ENCODE measurements around the gene MAP2K3.

DNA sequence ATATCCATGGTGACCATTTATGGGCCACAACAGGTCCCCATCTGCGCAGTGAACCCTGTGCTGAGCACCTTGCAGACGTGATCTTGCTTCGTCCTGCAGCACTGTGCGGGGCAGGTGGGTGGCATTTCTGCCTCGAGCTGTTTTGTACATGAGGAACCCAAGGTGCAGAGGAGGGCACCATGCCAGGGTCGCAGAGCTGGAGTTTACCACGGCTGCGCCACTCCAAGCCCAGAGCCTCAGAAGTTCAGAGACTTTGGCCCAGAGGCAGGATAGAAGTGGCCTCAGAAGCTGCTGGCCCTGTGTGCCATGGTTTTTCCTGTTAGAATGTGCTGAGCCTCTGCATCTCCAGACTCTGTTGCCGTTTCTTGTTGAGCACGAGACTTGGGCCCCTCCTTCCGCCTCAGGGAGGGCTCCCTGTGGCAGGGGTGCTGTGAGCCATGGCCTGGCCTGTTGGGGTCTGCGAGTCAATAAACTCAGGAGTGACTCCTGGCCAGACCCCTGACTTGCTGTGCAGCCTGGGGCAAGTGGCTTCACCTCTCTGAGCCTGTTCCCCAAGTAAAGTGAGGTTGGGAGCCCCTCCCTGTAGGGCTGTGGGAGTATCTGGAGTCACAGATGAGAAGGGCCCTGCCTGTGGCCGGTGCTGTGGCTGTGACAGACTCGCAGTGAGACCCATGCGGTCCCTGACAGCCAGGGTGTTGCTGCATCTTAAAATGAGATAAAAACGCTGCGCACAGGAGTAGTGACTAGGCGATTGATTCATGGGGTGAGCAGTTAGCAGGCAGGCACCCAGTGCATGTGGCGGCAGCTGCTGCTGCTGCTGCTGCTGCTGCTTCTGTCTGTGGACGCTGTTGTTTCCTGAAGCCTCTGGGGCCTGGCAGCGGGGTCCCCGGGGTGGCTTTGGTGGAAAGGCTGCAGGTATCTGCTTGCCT, 11.8 kb downstream of the MAP2K3 start:
- no peak for TF ChIP-seq POLR2A (IDR thresholded peaks at IDR 0.05)
- TF ChIP-seq, protein P1, sequence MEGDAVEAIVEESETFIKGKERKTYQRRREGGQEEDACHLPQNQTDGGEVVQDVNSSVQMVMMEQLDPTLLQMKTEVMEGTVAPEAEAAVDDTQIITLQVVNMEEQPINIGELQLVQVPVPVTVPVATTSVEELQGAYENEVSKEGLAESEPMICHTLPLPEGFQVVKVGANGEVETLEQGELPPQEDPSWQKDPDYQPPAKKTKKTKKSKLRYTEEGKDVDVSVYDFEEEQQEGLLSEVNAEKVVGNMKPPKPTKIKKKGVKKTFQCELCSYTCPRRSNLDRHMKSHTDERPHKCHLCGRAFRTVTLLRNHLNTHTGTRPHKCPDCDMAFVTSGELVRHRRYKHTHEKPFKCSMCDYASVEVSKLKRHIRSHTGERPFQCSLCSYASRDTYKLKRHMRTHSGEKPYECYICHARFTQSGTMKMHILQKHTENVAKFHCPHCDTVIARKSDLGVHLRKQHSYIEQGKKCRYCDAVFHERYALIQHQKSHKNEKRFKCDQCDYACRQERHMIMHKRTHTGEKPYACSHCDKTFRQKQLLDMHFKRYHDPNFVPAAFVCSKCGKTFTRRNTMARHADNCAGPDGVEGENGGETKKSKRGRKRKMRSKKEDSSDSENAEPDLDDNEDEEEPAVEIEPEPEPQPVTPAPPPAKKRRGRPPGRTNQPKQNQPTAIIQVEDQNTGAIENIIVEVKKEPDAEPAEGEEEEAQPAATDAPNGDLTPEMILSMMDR (IDR thresholded peaks at IDR 0.05 in 4 of 5, conservative IDR thresholded peaks at IDR 0.05 in 1 of 5), result no peak

All from gastrocnemius medialis (tissue), 4 donors.